KBM-7 (cell line): Measurements from ENCODE around the gene BSN.
"Not testable (repeated sequence)": the region's sequence is repeated elsewhere in the genome, so short reads cannot be mapped to it uniquely, and the experiment has no call there.

Experiments used
- DNase-seq: peaks from one replicate; pipeline ENCODE4 v3.0.0-alpha.2; 2015
- in situ Hi-C: fragments of 300-500 bp; cut with MboI; formaldehyde crosslinking; loops from 2 replicates; pipeline ENCODE4 v1.14.3; 2020; ENCODE audit warnings: low sequenced_read_pairs, low pct_unique_long_range_greater_than_20kb, mixed read lengths

The BSN gene

DNA sequence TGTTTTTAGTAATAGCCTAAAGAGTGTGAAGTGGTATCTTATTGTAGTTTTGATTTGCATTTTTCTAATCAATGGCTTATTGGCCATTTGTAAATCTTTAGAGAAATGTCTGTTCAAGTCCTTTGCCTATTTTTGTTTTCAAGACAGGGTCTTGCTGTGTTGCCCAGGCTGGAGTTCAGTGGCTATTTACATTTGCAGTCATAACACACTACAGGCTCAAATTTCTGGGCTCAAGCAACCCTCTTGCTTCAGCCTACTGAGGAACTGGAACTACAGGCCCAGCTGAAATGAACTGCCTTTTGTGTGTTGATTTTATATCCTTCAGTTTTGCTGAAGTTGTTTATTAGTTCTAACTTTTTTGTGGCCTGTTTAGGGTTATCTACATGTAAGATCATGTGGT, 27.9 kb downstream of the BSN start:
- in situ Hi-C loops, result no loop called here
- no peak for DNase-seq

DNA sequence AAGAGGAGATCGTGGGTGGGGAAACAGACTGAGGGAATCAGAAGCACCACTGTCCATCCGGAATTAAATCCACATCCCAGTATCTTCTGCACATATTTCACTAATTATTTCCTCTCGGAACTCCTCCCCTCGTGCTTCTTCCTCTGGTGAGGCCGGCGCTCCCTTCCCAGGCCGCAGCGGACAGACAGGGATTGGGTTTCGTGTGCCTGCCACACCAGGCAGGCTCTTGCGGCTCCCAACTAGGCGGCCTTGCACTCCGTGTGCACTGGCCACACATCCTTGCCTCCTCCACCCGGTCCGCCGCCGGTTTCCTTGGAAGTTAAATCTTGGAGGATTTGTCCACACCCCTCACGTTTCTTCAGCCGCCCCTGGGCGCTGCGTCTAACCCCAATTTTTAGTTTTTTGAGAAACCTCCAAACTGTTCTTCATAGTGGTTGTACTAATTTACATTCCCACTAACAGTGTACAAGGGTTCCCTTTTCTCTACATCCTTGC, 31.0 kb downstream of the BSN start:
- DNase-seq, in situ Hi-C loops: not testable (repeated sequence)

- in situ Hi-C loops, result no loop called here
- no peak for DNase-seq
Observed at GRCh38 chr3:49591615-49592014, 37.3 kb downstream of the BSN start.

DNA sequence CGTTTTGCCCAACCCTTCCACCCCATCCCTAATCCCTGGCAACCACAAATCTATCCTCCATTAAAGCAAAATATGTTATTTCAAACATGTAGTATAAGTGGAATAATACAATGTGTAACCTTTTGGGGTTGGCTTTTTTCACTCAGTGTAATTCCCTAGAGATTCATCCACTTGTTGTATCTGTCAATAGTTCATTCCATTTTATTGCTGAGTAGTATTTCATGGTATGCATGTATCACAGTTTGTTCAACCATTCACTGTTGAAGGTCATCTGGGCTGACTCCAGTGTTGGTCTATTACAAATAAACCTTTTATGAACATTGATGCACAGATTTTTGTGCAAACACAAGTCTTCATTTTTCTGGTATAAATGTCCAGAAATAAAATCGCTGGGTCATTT, 38.8 kb downstream of the BSN start:
- DNase-seq, result no peak
- in situ Hi-C loops, result no loop called here

- DNase-seq, result no peak
- in situ Hi-C loops, result no loop called here
Observed at GRCh38 chr3:49600781-49601180, 46.5 kb downstream of the BSN start.

GRCh38 chr3:49601358-49602048, 47.2 kb downstream of the BSN start:
- DNase-seq, result no peak
- in situ Hi-C loops, result no loop called here

DNA sequence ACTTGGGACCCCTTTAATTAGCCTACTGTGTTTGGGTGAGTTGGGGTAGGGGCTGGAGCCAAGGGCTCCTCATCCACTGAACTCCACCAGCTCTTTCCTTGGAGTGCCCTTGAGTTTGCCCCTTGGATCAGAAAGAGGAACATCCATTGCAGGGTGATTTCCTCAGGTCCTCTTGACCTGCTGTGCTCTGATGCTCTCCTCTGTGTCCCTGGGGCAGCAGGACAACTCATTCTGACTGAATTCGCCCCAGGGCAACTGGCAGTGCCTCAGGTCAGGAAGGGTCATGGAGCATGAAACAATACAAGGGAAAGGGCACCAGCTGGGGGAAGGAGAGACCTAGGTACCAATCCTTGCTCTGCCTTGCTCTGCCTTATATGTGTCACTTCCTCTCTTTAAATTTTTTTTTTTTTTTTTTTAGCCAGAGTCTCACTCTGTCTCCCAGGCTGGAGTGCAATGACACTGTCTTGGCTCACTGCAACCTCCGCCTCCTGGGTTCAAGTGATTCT, 47.8 kb downstream of the BSN start:
- in situ Hi-C loops, result no loop called here
- DNase-seq, result no peak

DNA sequence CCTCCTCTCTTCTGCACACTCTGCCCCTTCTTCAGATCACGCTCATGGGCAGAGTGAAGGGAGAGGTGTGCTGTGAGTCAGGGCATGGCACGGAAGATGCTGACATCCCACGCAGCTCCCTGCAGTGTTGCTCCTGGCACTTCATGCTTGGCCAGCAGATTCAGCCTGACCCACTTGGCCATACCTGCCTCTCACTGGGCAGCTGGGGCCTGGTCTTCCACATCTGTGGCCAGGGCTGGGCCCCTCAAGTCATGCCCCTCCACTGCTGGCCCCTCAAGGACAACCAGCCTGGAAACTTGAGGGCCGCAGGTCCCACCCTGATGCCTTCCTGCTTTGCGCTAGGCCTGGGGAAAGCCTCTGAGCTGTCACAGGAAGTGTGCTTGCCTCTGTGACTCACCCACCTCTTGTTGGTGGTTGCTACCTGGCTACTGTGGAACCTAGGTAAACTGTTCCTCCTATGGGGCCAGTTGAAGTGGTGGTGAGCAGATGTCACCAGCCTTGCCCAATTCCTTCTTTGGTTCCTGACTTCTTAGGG, 48.7 kb downstream of the BSN start:
- DNase-seq, result no peak
- in situ Hi-C loops, result no loop called here

DNA sequence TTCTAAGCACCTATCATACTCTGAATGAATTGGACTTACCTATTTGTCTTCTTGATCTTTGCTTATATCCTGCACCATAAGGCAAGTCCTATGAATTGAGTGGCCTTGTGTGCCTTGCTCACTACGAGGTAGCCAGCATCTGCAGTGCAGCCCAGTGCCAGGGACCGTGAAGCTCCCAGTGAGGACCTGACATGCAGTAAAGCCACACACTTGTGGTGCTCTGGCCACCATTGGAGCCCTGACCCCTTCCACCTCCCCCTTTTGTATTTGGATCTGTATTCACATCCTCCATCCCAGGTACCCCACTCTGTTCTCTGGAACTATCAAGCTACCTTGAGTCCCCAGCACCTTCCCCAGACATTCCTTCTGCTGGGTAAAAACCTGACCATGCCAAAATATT, 52.1 kb downstream of the BSN start:
- in situ Hi-C loops, result no loop called here
- peak; percentile 28 for DNase-seq

- no peak for DNase-seq
- in situ Hi-C loops, result no loop called here
Observed at GRCh38 chr3:49607105-49607591, 52.9 kb downstream of the BSN start.

DNA sequence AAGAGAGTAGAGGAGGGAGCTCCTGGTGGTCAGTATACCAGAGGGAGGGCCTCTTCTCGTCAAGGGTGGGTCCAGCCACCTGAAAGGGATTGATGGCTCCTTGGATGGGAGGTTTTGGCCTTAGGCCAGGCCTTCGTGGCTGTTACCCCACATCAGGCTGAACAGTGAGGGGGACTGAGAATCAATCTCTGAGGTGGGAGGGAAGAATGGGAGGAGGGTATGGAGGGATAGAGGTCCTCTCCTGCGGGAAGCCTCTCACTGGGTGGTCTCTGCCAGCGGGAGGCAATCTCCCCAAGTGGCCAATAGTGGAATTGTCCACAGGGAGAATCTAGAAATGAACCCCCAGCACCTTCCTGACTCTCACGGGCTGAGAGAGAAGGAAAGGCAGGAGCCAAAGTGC, 53.5 kb downstream of the BSN start:
- in situ Hi-C loops, result no loop called here
- DNase-seq, result no peak

DNA sequence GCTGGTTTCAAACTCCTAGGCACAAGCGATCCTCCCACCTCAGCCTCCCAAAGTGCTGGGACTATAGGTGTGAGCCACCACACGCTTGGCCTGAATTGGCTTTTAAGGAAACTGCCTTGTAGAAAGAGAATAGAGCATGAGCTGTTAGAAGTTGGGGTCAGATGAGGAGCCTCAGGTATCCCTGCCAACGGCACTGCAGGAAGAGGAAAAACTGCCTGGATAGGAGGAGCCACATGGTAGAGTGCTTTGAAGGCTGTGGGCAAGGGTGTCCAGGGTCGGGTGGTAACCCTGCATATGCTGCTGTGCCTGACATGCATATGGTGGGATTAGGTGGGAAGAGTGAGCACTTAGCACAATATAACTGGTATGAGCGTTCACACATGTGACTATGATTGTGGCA, 55.0 kb downstream of the BSN start:
- in situ Hi-C loops, result no loop called here
- DNase-seq, result no peak

GRCh38 chr3:49609815-49610214, 55.5 kb downstream of the BSN start:
- in situ Hi-C loops, result no loop called here
- no peak for DNase-seq

DNA sequence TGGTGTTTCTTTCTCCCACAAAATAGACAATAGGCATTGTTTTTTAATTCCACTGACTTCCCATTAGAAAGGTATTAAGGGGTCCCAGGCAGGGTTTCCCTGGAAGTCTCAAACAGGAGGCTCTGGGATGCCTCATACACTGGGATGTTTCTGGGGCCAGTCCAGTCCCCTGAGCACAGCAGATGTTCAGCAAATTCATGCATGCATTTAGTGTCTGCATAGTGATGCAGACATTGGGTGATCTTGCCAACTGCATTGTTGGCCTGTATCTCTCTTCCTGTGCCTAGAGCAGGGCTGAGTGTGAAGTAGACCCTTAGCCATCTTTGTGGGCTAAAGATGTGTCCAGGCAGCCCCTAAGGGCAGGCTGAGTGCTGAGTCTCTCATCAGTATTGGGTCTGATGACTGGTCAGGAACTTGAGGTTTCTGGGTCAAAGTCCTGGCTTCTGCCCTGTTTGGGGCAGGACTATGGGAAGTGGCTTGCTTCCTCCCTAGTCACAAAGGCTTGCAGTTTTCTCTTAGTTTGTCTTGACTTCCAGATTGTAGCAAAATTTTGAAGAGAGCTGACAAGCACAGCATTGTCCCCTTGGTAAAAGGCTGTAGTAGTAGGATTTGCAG, 56.5 kb downstream of the BSN start:
- in situ Hi-C loops, result no loop called here

DNA sequence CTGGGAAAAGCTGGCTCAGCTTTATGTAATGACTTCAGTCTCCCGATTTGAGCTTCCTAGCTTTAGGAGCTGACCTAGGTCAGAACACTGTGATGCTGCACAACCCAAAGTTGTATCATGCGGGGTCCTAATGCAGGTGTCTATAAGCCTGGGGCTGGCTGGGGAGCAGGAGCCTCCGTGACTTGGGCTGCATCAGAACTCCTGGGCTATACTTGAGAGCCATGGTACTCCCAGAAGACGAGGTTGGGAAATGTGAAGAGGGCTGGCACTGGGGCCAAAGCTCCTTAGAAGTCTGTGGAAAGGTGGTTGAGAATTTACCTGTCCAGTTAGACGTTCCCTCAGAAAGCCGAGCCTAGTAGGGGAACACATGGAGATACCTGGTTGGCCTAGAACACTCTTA, 57.0 kb downstream of the BSN start:
- in situ Hi-C loops, result no loop called here
- no peak for DNase-seq

More for the DNA sequence above, 56.5 kb downstream of the BSN start:
- no peak for DNase-seq

DNA sequence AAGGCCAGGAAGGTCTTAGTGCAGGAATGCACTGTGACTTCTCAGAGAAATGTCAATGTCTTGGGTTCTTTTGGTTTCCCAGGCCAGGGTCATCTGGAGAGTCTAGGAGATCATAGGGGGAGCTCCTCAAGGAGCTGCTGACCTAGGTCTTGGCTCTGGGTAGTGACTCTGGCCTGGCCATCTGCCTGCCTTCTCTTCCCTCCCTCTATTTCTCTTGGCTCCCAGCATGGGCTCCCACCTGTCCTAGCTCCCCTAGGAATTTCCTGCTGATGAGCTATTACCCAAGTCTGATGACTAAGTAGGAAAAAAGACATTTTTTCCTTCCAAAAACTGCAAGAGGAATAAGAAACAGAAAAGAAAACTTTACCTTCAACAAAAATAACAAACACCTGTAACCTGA, 57.4 kb downstream of the BSN start:
- in situ Hi-C loops, result no loop called here
- DNase-seq, result no peak

DNA sequence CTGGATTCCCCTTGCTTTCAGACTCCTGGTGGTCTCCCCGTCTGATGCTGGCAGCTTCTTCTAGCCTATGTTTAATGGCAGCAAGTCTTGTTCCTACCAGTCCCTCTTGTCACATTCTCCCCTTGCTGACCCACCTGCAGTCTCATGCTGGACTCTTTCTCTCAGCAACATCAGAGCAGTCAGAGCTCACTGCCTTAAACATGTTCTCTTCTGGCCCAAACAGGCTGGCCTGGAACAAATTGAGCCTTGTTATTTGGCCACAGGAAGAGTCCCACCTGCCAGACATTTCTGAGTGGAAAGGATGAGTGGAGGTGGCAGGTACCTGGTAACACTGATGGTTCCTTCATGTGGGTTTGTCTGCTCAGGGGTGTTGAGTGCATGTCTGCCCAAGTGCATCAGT, 60.7 kb downstream of the BSN start:
- in situ Hi-C loops, result no loop called here
- DNase-seq, result no peak

- DNase-seq, result no peak
- in situ Hi-C loops, result no loop called here
Observed at GRCh38 chr3:49616061-49616460, 61.8 kb downstream of the BSN start.

- DNase-seq, result no peak
- in situ Hi-C loops, result no loop called here
Observed at GRCh38 chr3:49616491-49616941, 62.2 kb downstream of the BSN start.

- no peak for DNase-seq
- in situ Hi-C loops, result no loop called here
Observed at GRCh38 chr3:49617390-49618013, 63.2 kb downstream of the BSN start.
